ENCODE results near the gene ACER3.
"Not testable (repeated sequence)": the region's sequence is repeated elsewhere in the genome, so short reads cannot be mapped to it uniquely, and the experiment has no call there.

Gene ACER3

GRCh38 chr11:76860539-76861475 lies at the start of gene ACER3:
Gene ACER3, plus strand, starts transcription at chr11:76860918. Its CDS starts 59 bp downstream, at chr11:76860977.
- no peaks in the 10 kb centered on the region for H3K36me3 Mint-ChIP-seq
- H3K27me3 Mint-ChIP-seq = no peaks in the 10 kb centered on the region
- H3K4me3 Mint-ChIP-seq = peak within 1 kb of the TSS; percentile 92
- ATAC-seq = peak; percentile 99
- peak within 1 kb of the TSS; percentile 87 for H3K27ac Mint-ChIP-seq
- peaks cover 49% of the 10 kb centered on the region for H3K4me1 Mint-ChIP-seq
- peaks cover 6% of the 10 kb centered on the region for H3K9me3 Mint-ChIP-seq

GRCh38 chr11:76811259-76811658 lies 49.5 kb upstream of the ACER3 start:
- peaks cover 19% of the 10 kb centered on the region for H3K4me1 Mint-ChIP-seq
- peaks cover 40% of the 10 kb centered on the region for H3K27me3 Mint-ChIP-seq
- peaks cover 5% of the 10 kb centered on the region for H3K9me3 Mint-ChIP-seq
- ATAC-seq = no peak
- H3K36me3 Mint-ChIP-seq = no peaks in the 10 kb centered on the region
- H3K27ac Mint-ChIP-seq = no peak overlapping the region
- no peak overlapping the region for H3K4me3 Mint-ChIP-seq

GRCh38 chr11:76814414-76814813 lies 46.3 kb upstream of the ACER3 start:
- peaks cover 25% of the 10 kb centered on the region for H3K27me3 Mint-ChIP-seq
- H3K9me3 Mint-ChIP-seq = peaks cover 7% of the 10 kb centered on the region

GRCh38 chr11:76815678-76816077 lies 45.0 kb upstream of the ACER3 start:
- not testable (repeated sequence) for H3K36me3 Mint-ChIP-seq, H3K4me1 Mint-ChIP-seq, ATAC-seq, H3K9me3 Mint-ChIP-seq, H3K27ac Mint-ChIP-seq, H3K4me3 Mint-ChIP-seq
- peaks cover 23% of the 10 kb centered on the region for H3K27me3 Mint-ChIP-seq

More at GRCh38 chr11:76814414-76814813, 46.3 kb upstream of the ACER3 start:
- ATAC-seq = no peak
- Mint-ChIP-seq H3K4me1 (peaks cover 7% of the 10 kb centered on the region), H3K36me3 (no peaks in the 10 kb centered on the region), H3K27ac (no peak overlapping the region), H3K4me3 (no peak overlapping the region)

GRCh38 chr11:76820184-76820566 lies 40.5 kb upstream of the ACER3 start:
- no peak for ATAC-seq
- Mint-ChIP-seq H3K4me1 (peaks cover 7% of the 10 kb centered on the region), H3K9me3 (peaks cover 7% of the 10 kb centered on the region), H3K4me3 (no peak overlapping the region), H3K27ac (no peak overlapping the region), H3K27me3 (peaks cover 21% of the 10 kb centered on the region), H3K36me3 (no peaks in the 10 kb centered on the region)

GRCh38 chr11:76821396-76821795 lies 39.3 kb upstream of the ACER3 start:
- ATAC-seq, H3K9me3 Mint-ChIP-seq, H3K4me1 Mint-ChIP-seq, H3K4me3 Mint-ChIP-seq, H3K27ac Mint-ChIP-seq, H3K36me3 Mint-ChIP-seq: not testable (repeated sequence)
- H3K27me3 Mint-ChIP-seq = peaks cover 21% of the 10 kb centered on the region

GRCh38 chr11:76822406-76822805 lies 38.3 kb upstream of the ACER3 start:
- peaks cover 13% of the 10 kb centered on the region for H3K27me3 Mint-ChIP-seq

GRCh38 chr11:76823481-76824028 lies 37.2 kb upstream of the ACER3 start:
- no peaks in the 10 kb centered on the region for H3K36me3 Mint-ChIP-seq
- H3K27ac Mint-ChIP-seq = no peak overlapping the region
- peaks cover 10% of the 10 kb centered on the region for H3K27me3 Mint-ChIP-seq
- H3K9me3 Mint-ChIP-seq = peaks cover 2% of the 10 kb centered on the region
- no peak overlapping the region for H3K4me3 Mint-ChIP-seq
- H3K4me1 Mint-ChIP-seq = peaks cover 7% of the 10 kb centered on the region
- no peak for ATAC-seq

More at GRCh38 chr11:76822406-76822805, 38.3 kb upstream of the ACER3 start:
- Mint-ChIP-seq H3K9me3 (peaks cover 2% of the 10 kb centered on the region), H3K27ac (no peak overlapping the region), H3K36me3 (no peaks in the 10 kb centered on the region), H3K4me1 (peaks cover 7% of the 10 kb centered on the region), H3K4me3 (no peak overlapping the region)
- no peak for ATAC-seq

- ATAC-seq = no peak
- peaks cover 8% of the 10 kb centered on the region for H3K27me3 Mint-ChIP-seq
- no peaks in the 10 kb centered on the region for H3K36me3 Mint-ChIP-seq
- peaks cover 2% of the 10 kb centered on the region for H3K9me3 Mint-ChIP-seq
- H3K4me1 Mint-ChIP-seq = peaks cover 7% of the 10 kb centered on the region
- no peak overlapping the region for H3K4me3 Mint-ChIP-seq
- no peak overlapping the region for H3K27ac Mint-ChIP-seq
Measured at GRCh38 chr11:76824083-76824939, 36.4 kb upstream of the ACER3 start.

GRCh38 chr11:76824980-76825725 lies 35.6 kb upstream of the ACER3 start:
- no peak overlapping the region for H3K4me3 Mint-ChIP-seq
- H3K4me1 Mint-ChIP-seq = peaks cover 7% of the 10 kb centered on the region
- peaks cover 11% of the 10 kb centered on the region for H3K27me3 Mint-ChIP-seq
- no peaks in the 10 kb centered on the region for H3K36me3 Mint-ChIP-seq
- H3K9me3 Mint-ChIP-seq = peaks cover 2% of the 10 kb centered on the region
- no peak overlapping the region for H3K27ac Mint-ChIP-seq
- peak; percentile 43 for ATAC-seq

GRCh38 chr11:76825726-76826396 lies 34.9 kb upstream of the ACER3 start:
- Mint-ChIP-seq H3K27ac (no peak overlapping the region), H3K27me3 (peaks cover 11% of the 10 kb centered on the region), H3K9me3 (peaks cover 2% of the 10 kb centered on the region), H3K36me3 (no peaks in the 10 kb centered on the region), H3K4me1 (peaks cover 7% of the 10 kb centered on the region), H3K4me3 (no peak overlapping the region)
- no peak for ATAC-seq

- H3K36me3 Mint-ChIP-seq, H3K27ac Mint-ChIP-seq, H3K4me3 Mint-ChIP-seq, H3K9me3 Mint-ChIP-seq, ATAC-seq, H3K4me1 Mint-ChIP-seq: not testable (repeated sequence)
- peaks cover 11% of the 10 kb centered on the region for H3K27me3 Mint-ChIP-seq
Measured at GRCh38 chr11:76826508-76826907, 34.2 kb upstream of the ACER3 start.

- not testable (repeated sequence) for H3K4me3 Mint-ChIP-seq, H3K9me3 Mint-ChIP-seq, H3K4me1 Mint-ChIP-seq, H3K36me3 Mint-ChIP-seq, ATAC-seq, H3K27ac Mint-ChIP-seq
- H3K27me3 Mint-ChIP-seq = peaks cover 11% of the 10 kb centered on the region
Measured at GRCh38 chr11:76827005-76827404, 33.7 kb upstream of the ACER3 start.

- Mint-ChIP-seq H3K9me3 (peaks cover 2% of the 10 kb centered on the region), H3K27me3 (peaks cover 11% of the 10 kb centered on the region), H3K27ac (no peak overlapping the region), H3K36me3 (no peaks in the 10 kb centered on the region), H3K4me3 (no peak overlapping the region), H3K4me1 (no peaks in the 10 kb centered on the region)
- no peak for ATAC-seq
Measured at GRCh38 chr11:76830639-76831327, 29.9 kb upstream of the ACER3 start.
